Motor neuron (in vitro differentiated cells): ENCODE results near the gene C10orf53. TPM values are rescaled to one million over a fixed set of nuclear protein-coding genes. Genes with fewer than 3 reads are reported as not detected.
A peak's percentile ranks its signal among the peaks of the same experiment; 100 is the strongest.

Experiments
- ATAC-seq, 8 experiments: fragments of 200-7000 bp; cut with Tn5 transposase; replicated peaks in 6 of 8; 2 replicates each; pipeline ENCODE4 v1.8.0; 2021; ENCODE audit warnings: mild to moderate bottlenecking in 8 of 8, moderate library complexity in 8 of 8
- H3K27ac ChIP-seq, 2 donors: fragments of 250-450 bp; sonication (Bioruptor Pico); 2 replicates each; pipeline ENCODE4 v1.9.0; 2021; ENCODE audit warnings: antibody characterized with exemption in 2 of 2, mild to moderate bottlenecking in 2 of 2, moderate library complexity in 1 of 2
- H3K4me1 ChIP-seq, 2 donors: fragments of 250-450 bp; sonication (Bioruptor Pico); replicated peaks in 1 of 2; 2 replicates each; pipeline ENCODE4 v1.6.1; 2021; ENCODE audit warnings: antibody characterized with exemption in 2 of 2, mild to moderate bottlenecking in 2 of 2, moderate library complexity in 1 of 2
- H3K4me3 ChIP-seq, 5 donors: fragments of 250-450 bp; sonication (Bioruptor Pico); 2 replicates each; pipeline ENCODE4 v1.9.0; 2021; ENCODE audit warnings: antibody characterized with exemption in 5 of 5, mild to moderate bottlenecking in 5 of 5, moderate library complexity in 4 of 5
- WGBS, 10 experiments: fragments of 450-650 bp; shearing (Covaris generic); methylation state at CpG; one replicate each; pipeline ENCODE4 v1.0.0; 2022; 5-methylcytosine and 5-hydroxymethylcytosine counted together
- in situ Hi-C, 9 experiments: fragments of 400-800 bp; cut with MboI; loops; one replicate each; pipeline ENCODE4 v1.15.0; 2021; ENCODE audit warnings: low sequenced_read_pairs in 9 of 9, low pct_unique_long_range_greater_than_20kb in 2 of 9; ENCODE audit not compliant: unreplicated experiment in 9 of 9
- total RNA-seq, 8 experiments: library from RNA; unstranded; fragments of 300-600 nt; gene quantifications; 2 replicates each; pipeline versions ENCODE4 v1.2.3 to v1.2.4, GENCODE V29; 2022

The C10orf53 gene
- total RNA-seq, 8 experiments from 2014 or later: 0.21 to 0.76 (median 0.49) TPM; not detected in 3

- in situ Hi-C loops: no loop called here
- no peak overlapping the region for H3K27ac ChIP-seq
- H3K4me1 ChIP-seq: no peaks in the 10 kb centered on the region
- 49 to 100% (median 81%) methylated on average over 2 to 9 of the region's 9 CpGs for WGBS, 10 experiments
- H3K4me3 ChIP-seq: no peak overlapping the region
- no peak for ATAC-seq
Measured at GRCh38 chr10:49656845-49657493, 22.5 kb upstream of the C10orf53 start.

GRCh38 chr10:49657606-49658005, 21.8 kb upstream of the C10orf53 start:
- no peak overlapping the region for H3K4me3 ChIP-seq
- in situ Hi-C loops: no loop called here
- WGBS, 10 experiments: 33 to 83% (median 63%) methylated on average over 1 of the region's 1 CpG; no CpG with 5 or more reads in 6 of the 10 experiments
- no peak for ATAC-seq
- no peaks in the 10 kb centered on the region for H3K4me1 ChIP-seq
- H3K27ac ChIP-seq: no peak overlapping the region

- WGBS, 10 experiments: 9 to 68% (median 32%) methylated on average over 2 to 6 of the region's 8 CpGs; no CpG with 5 or more reads in 3 of the 10 experiments
- peak in 4 of 8 experiments; percentile 28 to 64 (median 44) for ATAC-seq
- Histone ChIP-seq H3K27ac (no peak overlapping the region), H3K4me1 (peaks cover 0 to 23% of the 10 kb centered on the region in 2 donors), H3K4me3 (no peak overlapping the region)
- in situ Hi-C loops: no loop called here
Measured at GRCh38 chr10:49661140-49661856, 18.2 kb upstream of the C10orf53 start.

GRCh38 chr10:49662169-49662830, 17.2 kb upstream of the C10orf53 start:
- no peak overlapping the region for H3K4me3 ChIP-seq
- 0 to 95% (median 77%) methylated on average over 1 to 10 of the region's 15 CpGs; no CpG with 5 or more reads in 1 of the 10 experiments for WGBS, 10 experiments
- no peak for ATAC-seq
- no peak overlapping the region for H3K27ac ChIP-seq
- in situ Hi-C loops: no loop called here
- H3K4me1 ChIP-seq: peaks cover 0 to 23% of the 10 kb centered on the region in 2 donors

- in situ Hi-C loops: no loop called here
- 0 to 80% (median 47%) methylated on average over 1 to 5 of the region's 6 CpGs; no CpG with 5 or more reads in 2 of the 10 experiments for WGBS, 10 experiments
- Histone ChIP-seq H3K4me3 (no peak overlapping the region), H3K27ac (peak overlapping the region in 1 of 2 donors; percentile 2), H3K4me1 (peaks cover 0 to 23% of the 10 kb centered on the region in 2 donors)
- ATAC-seq: peak in 5 of 8 experiments; percentile 43 to 90 (median 75)
Measured at GRCh38 chr10:49663596-49663995, 15.9 kb upstream of the C10orf53 start.

GRCh38 chr10:49664006-49664841, 15.2 kb upstream of the C10orf53 start:
- WGBS, 10 experiments: 0 to 100% (median 38%) methylated on average over 1 to 6 of the region's 7 CpGs; no CpG with 5 or more reads in 3 of the 10 experiments
- ATAC-seq: no peak
- peaks cover 0 to 23% of the 10 kb centered on the region in 2 donors for H3K4me1 ChIP-seq
- no peak overlapping the region for H3K27ac ChIP-seq
- in situ Hi-C loops: no loop called here
- H3K4me3 ChIP-seq: no peak overlapping the region

- in situ Hi-C loops: no loop called here
- H3K4me3 ChIP-seq: no peak overlapping the region
- no peak overlapping the region for H3K27ac ChIP-seq
- H3K4me1 ChIP-seq: peaks cover 0 to 23% of the 10 kb centered on the region in 2 donors
- no peak for ATAC-seq
- 6 to 100% (median 72%) methylated on average over 1 to 4 of the region's 4 CpGs; no CpG with 5 or more reads in 4 of the 10 experiments for WGBS, 10 experiments
Measured at GRCh38 chr10:49664842-49665355, 14.6 kb upstream of the C10orf53 start.

GRCh38 chr10:49666054-49666615, 13.3 kb upstream of the C10orf53 start:
- Histone ChIP-seq H3K27ac (no peak overlapping the region), H3K4me3 (no peak overlapping the region), H3K4me1 (peaks cover 0 to 23% of the 10 kb centered on the region in 2 donors)
- WGBS, 10 experiments: 0 to 67% (median 55%) methylated on average over 1 to 2 of the region's 2 CpGs; no CpG with 5 or more reads in 6 of the 10 experiments
- in situ Hi-C loops: no loop called here
- no peak for ATAC-seq

GRCh38 chr10:49666685-49667084, 12.8 kb upstream of the C10orf53 start:
- Histone ChIP-seq H3K4me1 (peaks cover 0 to 23% of the 10 kb centered on the region in 2 donors), H3K4me3 (no peak overlapping the region), H3K27ac (no peak overlapping the region)
- in situ Hi-C loops: no loop called here
- no peak for ATAC-seq
- WGBS, 10 experiments: 17 to 100% (median 72%) methylated on average over 1 to 5 of the region's 5 CpGs; no CpG with 5 or more reads in 3 of the 10 experiments

- ATAC-seq: peak in 2 of 8 experiments; percentile 73 to 96
- H3K27ac ChIP-seq: no peak overlapping the region
- no peak overlapping the region for H3K4me3 ChIP-seq
- in situ Hi-C loops: no loop called here
- peaks cover 0 to 21% of the 10 kb centered on the region in 2 donors for H3K4me1 ChIP-seq
- 10 to 100% (median 60%) methylated on average over 1 to 2 of the region's 2 CpGs; no CpG with 5 or more reads in 3 of the 10 experiments for WGBS, 10 experiments
Measured at GRCh38 chr10:49667991-49668390, 11.5 kb upstream of the C10orf53 start.

GRCh38 chr10:49668684-49669083, 10.8 kb upstream of the C10orf53 start:
- H3K27ac ChIP-seq: no peak overlapping the region
- in situ Hi-C loops: no loop called here
- H3K4me3 ChIP-seq: no peak overlapping the region
- H3K4me1 ChIP-seq: peaks cover 0 to 14% of the 10 kb centered on the region in 2 donors
- 0 to 100% (median 32%) methylated on average over 1 to 6 of the region's 6 CpGs; no CpG with 5 or more reads in 1 of the 10 experiments for WGBS, 10 experiments
- peak in 1 of 8 experiments; percentile 49 for ATAC-seq
